ENCODE data around the gene PLCB4.

- TF ChIP-seq EZH2phosphoT487 (IDR thresholded peaks at IDR 0.05) (no peak), EZH2 (IDR thresholded peaks at IDR 0.05) (no peak)
Observed at GRCh38 chr20:9066191-9066590, 2.7 kb upstream of the PLCB4 start.
